ENCODE data around the gene CBLN4. TPM values are rescaled to one million over a fixed set of nuclear protein-coding genes. Genes with fewer than 3 reads are reported as not detected.

Gene CBLN4
- total RNA-seq, 1 donor from 2014 or later, result not detected

GRCh38 chr20:55947701-55948100, 57.6 kb downstream of the CBLN4 start:
- Mint-ChIP-seq H3K36me3 (ENCODE audit: insufficient read depth) (peaks cover 3% of the 10 kb centered on the region), H3K9me3 (ENCODE audit: low read depth) (peaks cover 54% of the 10 kb centered on the region), H3K27ac (no peak overlapping the region), H3K4me1 (ENCODE audit: low read depth) (no peaks in the 10 kb centered on the region), H3K4me3 (ENCODE audit: low read depth) (no peak overlapping the region), H3K27me3 (no peaks in the 10 kb centered on the region)
- no peak for TF ChIP-seq CTCF (IDR thresholded peaks at IDR 0.05; ENCODE audit: unreplicated experiment)
- DNase-seq (ENCODE audit: low spot score, unreplicated experiment), result no peak

Other genes starting within 250 kb of the CBLN4 start
- gene MC3R, start 243.2 kb upstream of the CBLN4 start, total RNA-seq, result not detected in 2 replicates

All from progenitor cell of endocrine pancreas (in vitro differentiated cells).